DOHH2 (cell line): ENCODE results near the gene PNMT.

Experiments
- H3F3A ChIP-seq: fragments of 200-600 bp; sonication (generic), shearing (Covaris generic); 2 replicates; pipeline ENCODE4 v1.6.0; 2016; ENCODE audit warnings: antibody characterized with exemption, mild to moderate bottlenecking; ENCODE audit not compliant: control insufficient read depth, insufficient read depth
- H3K27ac ChIP-seq: fragments of 200-600 bp; sonication (generic); 2 replicates; pipeline ENCODE4 v1.5.1; 2014; ENCODE audit warnings: low read depth, mild to moderate bottlenecking, low read length, moderate library complexity
- H3K27me3 ChIP-seq: fragments of 200-600 bp; sonication (generic); 2 replicates; pipeline ENCODE4 v1.6.1; 2014; ENCODE audit warnings: mild to moderate bottlenecking, low read length, mixed read lengths; ENCODE audit not compliant: control insufficient read depth
- H3K36me3 ChIP-seq: fragments of 200-600 bp; sonication (generic); 2 replicates; pipeline ENCODE4 v1.6.1; 2014; ENCODE audit warnings: mild to moderate bottlenecking, low read length, moderate library complexity, mixed read lengths; ENCODE audit not compliant: control insufficient read depth
- H3K4me1 ChIP-seq: fragments of 200-600 bp; sonication (generic); 2 replicates; pipeline ENCODE4 v1.6.1; 2014; ENCODE audit warnings: mild to moderate bottlenecking, low read length, mixed read lengths; ENCODE audit not compliant: control insufficient read depth
- H3K4me2 ChIP-seq: fragments of 200-600 bp; sonication (generic); 2 replicates; pipeline ENCODE4 v1.6.0; 2014; ENCODE audit warnings: mild to moderate bottlenecking, low read length, moderate library complexity
- H3K4me3 ChIP-seq: fragments of 200-600 bp; sonication (generic); 2 replicates; pipeline ENCODE4 v1.5.1; 2014; ENCODE audit warnings: mild to moderate bottlenecking, low read length, mixed read lengths
- H3K79me2 ChIP-seq: fragments of 200-600 bp; sonication (generic); 2 replicates; pipeline ENCODE4 v1.6.1; 2014; ENCODE audit warnings: mild to moderate bottlenecking, low read length, mixed read lengths; ENCODE audit not compliant: control insufficient read depth
- H3K9me2 ChIP-seq: fragments of 200-600 bp; sonication (generic); replicated peaks from 2 replicates; pipeline ENCODE4 v1.6.1; 2014; ENCODE audit warnings: mild to moderate bottlenecking, low read length, mixed read lengths; ENCODE audit not compliant: control insufficient read depth
- H3K9me3 ChIP-seq: fragments of 200-600 bp; sonication (generic); 2 replicates; pipeline ENCODE4 v1.6.1; 2014; ENCODE audit warnings: antibody characterized with exemption, low read length, mixed read lengths; ENCODE audit not compliant: control insufficient read depth, insufficient read depth
- H4K20me1 ChIP-seq: fragments of 200-600 bp; sonication (generic); 2 replicates; pipeline ENCODE4 v1.6.0; 2014; ENCODE audit warnings: low read depth, mild to moderate bottlenecking, antibody characterized with exemption, low read length, moderate library complexity; ENCODE audit not compliant: control insufficient read depth, insufficient read depth
- CTCF ChIP-seq: fragments of 200-600 bp; sonication (generic); IDR thresholded peaks from one replicate; pipeline ENCODE4 v1.5.1; 2014; ENCODE audit warnings: antibody characterized with exemption, mild to moderate bottlenecking, low read depth, low read length; ENCODE audit not compliant: poor library complexity, severe bottlenecking
- EZH2phosphoT487 ChIP-seq: fragments of 200-600 bp; sonication (generic); IDR thresholded peaks from 2 replicates; pipeline ENCODE4 v1.6.1; 2017; ENCODE audit warnings: borderline replicate concordance, mild to moderate bottlenecking, antibody characterized with exemption, low read length, moderate library complexity, mixed read lengths

The PNMT gene

GRCh38 chr17:39669897-39670735, 1.9 kb downstream of the PNMT start:
- TF ChIP-seq CTCF (no peak), EZH2phosphoT487 (no peak)
- Histone ChIP-seq H3K9me3 (no peaks in the 10 kb centered on the region), H3K27me3 (peaks cover 31% of the 10 kb centered on the region), H3K79me2 (no peaks in the 10 kb centered on the region), H3K36me3 (no peaks in the 10 kb centered on the region), H3K4me3 (no peak overlapping the region), H3K27ac (no peak overlapping the region), H3K9me2 (no peaks in the 10 kb centered on the region), H4K20me1 (no peaks in the 10 kb centered on the region), H3K4me2 (no peak overlapping the region), H3F3A (no peaks in the 10 kb centered on the region), H3K4me1 (peaks cover 30% of the 10 kb centered on the region)

- no peaks in the 10 kb centered on the region for H3K79me2 ChIP-seq
- no peaks in the 10 kb centered on the region for H3K9me3 ChIP-seq
- TF ChIP-seq EZH2phosphoT487, result no peak
- no peak for TF ChIP-seq CTCF
- H3K4me3 ChIP-seq, result no peak overlapping the region
- H3F3A ChIP-seq, result no peaks in the 10 kb centered on the region
- H3K27me3 ChIP-seq, result peaks cover 29% of the 10 kb centered on the region
- H3K36me3 ChIP-seq, result no peaks in the 10 kb centered on the region
- no peak overlapping the region for H3K27ac ChIP-seq
- H3K9me2 ChIP-seq, result no peaks in the 10 kb centered on the region
- no peak overlapping the region for H3K4me2 ChIP-seq
- peaks cover 36% of the 10 kb centered on the region for H3K4me1 ChIP-seq
- no peaks in the 10 kb centered on the region for H4K20me1 ChIP-seq
Observed at GRCh38 chr17:39670746-39671145, 2.5 kb downstream of the PNMT start.

DNA sequence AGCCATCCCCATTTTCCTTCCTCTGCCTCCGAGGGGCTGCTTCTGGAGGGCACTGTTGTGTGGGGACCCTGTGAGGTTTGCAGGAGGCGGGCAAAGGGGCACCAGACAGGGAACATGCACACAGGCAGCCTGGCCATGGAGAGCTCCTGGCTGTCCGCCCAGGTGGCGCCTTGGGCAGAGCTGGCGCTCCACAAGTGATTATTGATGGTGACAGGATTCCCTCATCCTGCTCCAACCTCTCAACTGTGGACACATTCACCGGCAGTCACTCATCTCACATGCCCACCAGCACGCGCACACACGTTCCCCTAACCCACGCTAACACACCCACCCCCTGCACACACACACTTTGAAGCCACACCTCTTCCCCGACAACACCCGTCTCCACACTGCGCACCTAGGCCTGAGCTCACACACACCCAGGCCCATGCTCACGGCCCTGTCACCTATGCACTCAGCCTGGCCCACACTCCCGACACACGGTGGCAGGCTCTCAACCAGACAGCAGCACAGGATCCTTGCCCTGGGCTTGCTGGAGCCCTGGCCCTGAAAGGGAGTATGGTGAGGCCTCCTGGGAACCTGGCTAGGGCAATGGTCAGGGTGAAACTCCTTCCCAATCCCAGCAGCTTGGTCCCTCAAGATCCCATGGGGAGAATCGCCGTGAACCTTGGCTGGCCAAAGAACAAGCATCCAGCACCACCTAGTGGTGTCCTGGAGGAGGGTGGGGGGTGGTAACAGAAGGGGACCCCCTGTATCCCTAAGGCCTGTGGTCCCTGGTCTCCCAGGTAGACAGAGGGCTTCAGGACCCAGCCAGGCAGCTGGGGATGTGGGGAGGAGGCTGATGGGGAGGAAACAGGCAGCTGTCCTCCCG, 3.6 kb downstream of the PNMT start:
- H3K27ac ChIP-seq, result no peak overlapping the region
- H3K4me2 ChIP-seq, result peak overlapping the region; percentile 55
- TF ChIP-seq CTCF, result peak; percentile 90
- TF ChIP-seq EZH2phosphoT487, result no peak
- H4K20me1 ChIP-seq, result no peaks in the 10 kb centered on the region
- H3K4me1 ChIP-seq, result peaks cover 47% of the 10 kb centered on the region
- no peaks in the 10 kb centered on the region; the same call in 1 of the 2 replicates for H3F3A ChIP-seq
- no peaks in the 10 kb centered on the region for H3K36me3 ChIP-seq
- H3K9me2 ChIP-seq, result no peaks in the 10 kb centered on the region
- H3K9me3 ChIP-seq, result no peaks in the 10 kb centered on the region
- H3K27me3 ChIP-seq, result peaks cover 22% of the 10 kb centered on the region
- H3K4me3 ChIP-seq, result 0 out of 2 replicates have a peak overlapping the region, but pooled peaks have one; percentile 15
- H3K79me2 ChIP-seq, result no peaks in the 10 kb centered on the region
